Measurements from ENCODE around the gene VANGL2.
"Not testable (repeated sequence)": the region's sequence is repeated elsewhere in the genome, so short reads cannot be mapped to it uniquely, and the experiment has no call there.

Gene VANGL2

GRCh38 chr1:160370561-160371345, 29.6 kb upstream of the VANGL2 start:
- no peak for DNase-seq

- no peak for DNase-seq
Measured at GRCh38 chr1:160371346-160371631, 29.1 kb upstream of the VANGL2 start.

DNA sequence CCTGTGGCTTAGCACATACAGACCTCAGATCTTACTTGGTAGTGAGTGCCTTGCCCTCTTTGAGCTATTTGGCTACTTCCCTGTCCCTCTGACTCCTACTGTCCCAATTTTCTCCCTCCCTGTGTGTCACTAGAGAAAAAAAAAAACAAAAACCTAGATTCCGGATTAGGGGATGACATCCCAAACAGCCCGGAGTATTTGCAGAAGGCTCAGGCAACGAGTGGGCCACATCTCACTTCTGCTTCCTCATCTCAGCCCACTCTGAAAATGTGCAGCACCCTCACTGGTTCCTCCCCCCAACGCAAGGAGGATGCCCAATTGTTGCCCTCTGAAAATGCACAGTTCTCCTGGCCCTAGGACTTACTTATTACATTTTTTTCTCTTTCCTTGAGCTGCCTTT, 28.6 kb upstream of the VANGL2 start:
- no peak for DNase-seq

GRCh38 chr1:160373696-160374095, 26.7 kb upstream of the VANGL2 start:
- no peak for DNase-seq

- no peak for DNase-seq
Measured at GRCh38 chr1:160374306-160375110, 25.9 kb upstream of the VANGL2 start.

DNA sequence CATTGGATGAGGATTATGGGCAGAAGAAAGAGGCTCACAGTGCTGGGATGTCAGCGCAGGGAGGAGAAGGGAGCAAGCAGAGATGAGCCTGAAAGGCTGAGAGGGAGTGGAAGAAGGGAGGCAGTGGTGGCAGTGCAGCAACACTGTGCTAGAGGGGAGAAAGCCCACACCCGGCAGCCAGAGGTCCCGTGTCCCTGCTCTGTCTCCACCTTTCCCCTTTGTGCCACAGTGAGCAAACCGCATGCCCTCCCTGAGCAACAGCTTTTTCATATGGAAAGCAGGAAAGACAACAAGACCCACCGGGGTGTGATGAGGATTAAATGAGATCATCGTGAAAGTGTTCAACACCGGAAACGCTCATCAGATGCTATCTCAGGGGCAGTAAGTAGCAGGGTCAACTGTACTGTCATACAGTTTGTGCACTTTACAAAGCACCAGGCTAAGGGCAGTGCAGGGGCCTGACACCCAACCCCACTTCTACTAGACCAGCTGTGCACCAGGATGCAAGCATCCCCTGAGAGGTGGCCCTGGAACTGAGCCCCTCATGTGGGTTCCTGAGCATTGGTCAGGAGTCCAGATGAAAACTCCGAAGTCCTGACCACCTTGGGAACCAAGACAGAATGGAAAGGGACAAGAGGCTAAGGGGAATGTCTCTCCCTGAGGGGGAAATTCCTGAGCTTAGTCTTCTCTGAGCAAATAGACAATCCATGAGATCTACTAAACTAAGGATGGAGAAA, 24.4 kb upstream of the VANGL2 start:
- DNase-seq = no peak

- no peak for DNase-seq
Measured at GRCh38 chr1:160376525-160377131, 23.7 kb upstream of the VANGL2 start.

DNA sequence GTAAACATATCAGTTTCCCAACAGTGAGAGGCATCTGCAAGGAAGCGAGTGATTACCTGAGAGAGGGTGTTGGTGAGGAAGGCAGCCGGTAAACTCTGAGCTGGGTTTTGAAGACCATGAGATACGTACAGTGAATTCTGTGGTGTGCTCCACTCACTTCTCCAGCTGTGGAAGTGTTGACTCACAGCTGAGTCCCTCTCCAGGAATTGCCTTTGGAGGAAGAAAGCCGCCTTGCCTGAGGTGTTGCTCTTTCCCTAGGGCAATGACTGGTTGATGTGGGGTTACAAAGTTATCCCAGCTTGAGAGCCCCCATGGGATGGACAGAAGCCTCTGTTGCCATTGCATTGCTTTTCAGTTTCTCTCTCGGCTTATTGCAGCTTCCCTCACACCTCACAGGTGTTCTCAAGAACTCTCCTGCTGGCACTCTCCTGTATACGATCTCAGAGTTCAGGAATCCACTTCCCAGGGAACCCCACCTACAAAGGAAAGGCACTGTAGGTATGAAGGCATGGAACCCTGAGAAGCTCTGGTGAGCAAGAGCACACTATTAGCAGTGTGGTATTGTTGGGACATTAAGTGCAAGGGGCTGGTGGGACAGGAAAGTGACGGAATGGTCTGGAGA, 22.7 kb upstream of the VANGL2 start:
- DNase-seq = no peak

- not testable (repeated sequence) for DNase-seq
Measured at GRCh38 chr1:160384812-160385211, 15.6 kb upstream of the VANGL2 start.

DNA sequence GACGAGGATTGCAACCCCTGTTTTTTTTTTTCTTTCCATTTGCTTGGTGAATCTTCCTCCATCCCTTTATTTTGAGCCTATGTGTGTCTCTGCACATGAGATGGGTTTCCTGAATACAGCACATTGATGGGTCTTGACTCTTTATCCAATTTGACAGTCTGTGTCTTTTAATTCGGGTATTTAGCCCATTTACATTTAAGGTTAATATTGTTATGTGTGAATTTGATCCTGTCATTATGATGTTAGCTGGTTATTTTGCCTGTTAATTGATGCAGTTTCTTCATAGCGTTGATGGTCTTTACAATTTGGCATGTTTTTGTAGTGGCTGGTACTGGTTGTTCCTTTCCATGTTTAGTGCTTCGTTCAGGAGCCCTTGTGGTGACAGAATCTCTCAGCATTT, 12.0 kb upstream of the VANGL2 start:
- DNase-seq = not testable (repeated sequence)

- DNase-seq = no peak
Measured at GRCh38 chr1:160394673-160395072, 5.7 kb upstream of the VANGL2 start.

DNA sequence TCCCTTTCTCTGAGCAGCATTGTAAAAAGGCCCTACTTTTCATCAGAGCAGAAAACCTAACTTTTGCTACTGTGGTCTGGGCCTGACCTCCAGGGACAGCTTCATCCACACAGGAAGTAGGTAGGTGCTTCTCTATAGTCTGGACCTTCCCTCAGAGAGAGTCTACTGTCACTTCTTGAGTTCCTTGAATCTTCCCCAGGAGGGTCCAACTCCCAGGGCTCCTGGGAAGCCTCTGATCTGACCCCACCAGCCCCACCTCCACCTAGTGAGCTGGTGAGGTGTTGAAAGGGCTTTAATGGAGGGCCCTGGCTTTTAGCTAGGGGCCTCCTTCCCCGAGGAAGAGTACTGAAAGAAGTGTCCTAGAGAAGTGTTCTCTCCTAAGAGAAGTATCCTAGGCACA, 2.7 kb upstream of the VANGL2 start:
- no peak for DNase-seq

DNA sequence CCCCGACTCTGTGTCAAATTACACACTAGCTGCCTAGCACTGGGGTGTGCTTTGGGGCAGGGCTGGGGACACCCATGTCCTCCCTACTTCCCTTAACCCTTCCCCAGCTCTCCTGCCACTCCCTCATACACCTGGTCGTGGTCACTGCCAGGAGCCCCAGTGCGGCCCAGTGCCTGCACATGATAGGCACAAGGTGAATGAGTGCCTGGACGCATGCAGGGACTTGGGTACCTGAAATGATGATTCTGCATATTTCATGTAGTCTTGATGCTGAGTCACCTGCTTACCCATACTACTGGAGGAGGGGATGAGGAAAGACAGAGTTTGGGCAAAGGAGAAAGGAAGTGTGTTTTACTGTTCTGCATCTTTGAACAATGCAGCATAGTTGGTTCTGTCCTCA, 1.5 kb upstream of the VANGL2 start:
- no peak for DNase-seq

GRCh38 chr1:160399544-160400222, 681 bp upstream of the VANGL2 start:
- DNase-seq = no peak

- DNase-seq = no peak
Measured at GRCh38 chr1:160400646-160401486, 502 bp downstream of the VANGL2 start.

GRCh38 chr1:160401487-160401805, 1.1 kb downstream of the VANGL2 start:
- DNase-seq = no peak

GRCh38 chr1:160402001-160402795, 1.8 kb downstream of the VANGL2 start:
- no peak for DNase-seq

DNA sequence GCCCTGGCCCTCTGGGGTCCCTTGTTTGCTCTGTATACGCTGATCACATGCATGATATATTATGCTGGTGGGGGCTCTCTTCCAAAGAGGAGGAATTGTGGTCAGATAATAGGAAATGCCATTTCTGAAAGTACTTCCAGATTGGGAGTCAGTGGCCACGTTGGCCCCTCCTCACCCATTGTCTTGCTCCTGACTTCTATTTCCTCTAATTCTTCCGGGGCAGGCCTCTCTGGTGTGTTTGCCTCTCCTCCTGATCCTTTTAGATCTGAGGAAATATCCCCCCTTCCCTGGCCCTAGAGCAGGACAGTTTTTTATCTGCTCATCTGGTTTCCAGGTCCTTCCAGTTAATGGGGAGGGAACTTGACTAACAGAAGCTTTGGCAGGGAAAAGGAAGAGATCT, 2.9 kb downstream of the VANGL2 start:
- DNase-seq = no peak

DNA sequence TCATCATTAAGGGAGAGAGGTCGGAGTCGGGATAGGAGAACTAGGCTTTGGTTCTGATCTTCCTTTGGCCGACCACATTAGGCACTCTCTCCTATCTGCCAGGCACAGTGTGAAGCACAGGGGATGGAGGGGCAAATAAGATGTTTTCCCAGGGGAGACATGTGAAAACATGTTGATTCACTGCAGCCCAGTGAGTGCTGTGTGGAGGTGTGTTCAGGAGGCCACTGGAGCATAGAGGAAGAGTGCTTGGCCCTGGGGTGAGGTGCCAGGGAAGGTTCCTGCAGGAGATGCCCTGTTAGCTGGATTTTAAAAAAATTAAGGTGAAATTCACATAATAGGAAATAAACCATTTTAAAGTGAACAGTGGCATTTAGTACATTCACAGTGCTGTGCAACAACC, 3.7 kb downstream of the VANGL2 start:
- no peak for DNase-seq

DNA sequence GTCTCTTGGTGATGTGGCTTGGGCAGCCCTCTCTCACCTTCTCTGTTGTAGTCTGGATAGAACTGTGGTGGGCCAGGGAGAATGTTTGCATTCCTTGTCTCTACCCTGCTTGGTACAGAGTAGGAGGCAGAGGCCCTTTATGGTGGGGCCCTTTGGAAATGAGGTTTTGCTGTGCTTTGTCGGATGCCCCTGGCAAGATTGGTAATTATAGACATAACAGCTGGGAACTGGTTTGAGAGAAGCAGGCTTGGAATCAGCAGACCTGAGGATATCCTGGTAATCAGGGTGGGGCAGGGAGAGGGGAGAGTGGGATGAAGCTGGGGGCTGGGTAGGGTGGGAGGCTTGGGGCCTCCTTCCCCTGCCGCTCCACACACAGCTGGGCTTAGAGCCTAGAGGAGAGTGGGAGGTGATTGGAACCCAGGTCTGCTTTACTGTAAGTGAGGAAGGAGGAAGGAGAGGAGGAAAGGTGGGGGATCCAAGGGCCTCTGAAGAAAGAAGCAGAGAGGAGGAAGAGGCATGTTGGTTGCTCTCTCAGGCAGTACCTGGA, 5.0 kb downstream of the VANGL2 start:
- DNase-seq = no peak
